SK-N-SH (cell line): ENCODE results near the gene TUBGCP3. TPM values are rescaled to one million over a fixed set of nuclear protein-coding genes. Genes with fewer than 3 reads are reported as not detected.

Experiments used
- CTCF ChIA-PET: fragments of 300-600, 350-600 bp; formaldehyde crosslinking; extraction: SDS; loops from one replicate; lab custom pipeline; 2021; lab: Yijun Ruan, JAX
- POLR2A ChIA-PET: fragments of 350-600 bp; sonication (Branson Sonifier 250); formaldehyde crosslinking; extraction: SDS; loops from one replicate; lab custom pipeline; 2020; ENCODE audit warnings: antibody characterized with exemption, inconsistent platforms; lab: Yijun Ruan, JAX
- DNase-seq: peaks from one replicate; pipeline ENCODE4 v3.0.0; 2012
- H2AFZ ChIP-seq: fragments of 200-600 bp; sonication (generic); 2 replicates; pipeline ENCODE4 v1.8.1; 2016; ENCODE audit warnings: antibody characterized with exemption, mild to moderate bottlenecking, low read depth
- H3F3A ChIP-seq: fragments of 200-600 bp; sonication (generic); replicated peaks from 2 replicates; pipeline ENCODE3; 2016; ENCODE audit warnings: antibody characterized with exemption, mild to moderate bottlenecking; ENCODE audit not compliant: insufficient read depth
- H3K27ac ChIP-seq, 2 experiments: fragments of 200-500 bp in 1 of 2; fragments of 200-600 bp in 1 of 2; sonication (Bioruptor generic) in 1 of 2; sonication (generic), shearing (Covaris generic) in 1 of 2; 2 replicates each; pipeline versions ENCODE4 v1.5.1 to v1.6.1; 2014 to 2016; ENCODE audit warnings: low read depth in 2 of 2, inconsistent platforms in 1 of 2, low read length in 1 of 2, mild to moderate bottlenecking in 1 of 2, mixed read lengths in 1 of 2
- H3K27me3 ChIP-seq: fragments of 200-600 bp; sonication (generic), shearing (Covaris generic); 2 replicates; pipeline ENCODE4 v1.6.1; 2016; ENCODE audit warnings: mixed run types; ENCODE audit not compliant: insufficient read depth
- H3K36me3 ChIP-seq, 2 experiments: fragments of 200-500 bp in 1 of 2; fragments of 200-600 bp in 1 of 2; sonication (Bioruptor generic) in 1 of 2; sonication (generic) in 1 of 2; replicated peaks in 1 of 2; 2 replicates each; pipeline versions ENCODE3 to v1.5.1; 2014 to 2016; ENCODE audit warnings: low read length in 1 of 2, mild to moderate bottlenecking in 1 of 2; ENCODE audit not compliant: insufficient read depth in 2 of 2, control insufficient read depth in 1 of 2
- H3K4me1 ChIP-seq, 2 experiments: fragments of 200-500 bp in 1 of 2; fragments of 200-600 bp in 1 of 2; sonication (Bioruptor generic) in 1 of 2; sonication (generic), shearing (Covaris generic) in 1 of 2; 2 replicates each; pipeline versions ENCODE4 v1.5.1 to v1.6.1; 2014 to 2016; ENCODE audit warnings: low read depth in 1 of 2, low read length in 1 of 2, mixed run types in 1 of 2; ENCODE audit not compliant: insufficient read depth in 2 of 2, control insufficient read depth in 1 of 2
- H3K4me2 ChIP-seq: fragments of 200-600 bp; sonication (generic), shearing (Covaris generic); 2 replicates; pipeline ENCODE4 v1.6.1; 2017; ENCODE audit warnings: mixed run types
- H3K4me3 ChIP-seq, 2 experiments: fragments of 200-500 bp in 1 of 2; fragments of 200-600 bp in 1 of 2; sonication (Bioruptor generic) in 1 of 2; sonication (generic), shearing (Covaris generic) in 1 of 2; 2 replicates each; pipeline versions ENCODE4 v1.5.1 to v1.8.1; 2014 to 2016; ENCODE audit warnings: low read depth in 2 of 2, inconsistent platforms in 1 of 2, low read length in 1 of 2, mild to moderate bottlenecking in 1 of 2, mixed read lengths in 1 of 2, moderate library complexity in 1 of 2
- H3K79me2 ChIP-seq: fragments of 200-600 bp; sonication (generic); 2 replicates; pipeline ENCODE4 v1.8.1; 2017; ENCODE audit warnings: mild to moderate bottlenecking; ENCODE audit not compliant: insufficient read depth
- H3K9ac ChIP-seq: fragments of 200-600 bp; sonication (generic); 2 replicates; pipeline ENCODE4 v1.6.1; 2017; ENCODE audit warnings: mixed run types
- H3K9me2 ChIP-seq: fragments of 200-600 bp; sonication (generic); 2 replicates; pipeline ENCODE4 v1.6.1; 2017; ENCODE audit warnings: mixed run types
- H3K9me3 ChIP-seq: fragments of 200-600 bp; sonication (generic); 2 replicates; pipeline ENCODE4 v1.6.1; 2017; ENCODE audit warnings: mixed run types, mild to moderate bottlenecking, moderate library complexity
- H4K20me1 ChIP-seq: fragments of 200-600 bp; sonication (generic); 2 replicates; pipeline ENCODE4 v1.6.1; 2017; ENCODE audit warnings: mild to moderate bottlenecking, mixed run types; ENCODE audit not compliant: insufficient read depth
- CHD2 ChIP-seq: fragments of 150-350 bp; IDR thresholded peaks from 2 replicates; pipeline ENCODE4 v1.6.1; 2018; ENCODE audit warnings: low read length; ENCODE audit not compliant: partially characterized antibody
- CTCF ChIP-seq: fragments of 200-600 bp; sonication (generic); IDR thresholded peaks from 2 replicates; pipeline ENCODE4 v1.6.1; 2017; ENCODE audit warnings: antibody characterized with exemption, mild to moderate bottlenecking, moderate library complexity
- EP300 ChIP-seq, 2 experiments: IDR thresholded peaks; 2 replicates each; pipeline versions ENCODE4 v1.4.0 to v1.6.1; 2012; ENCODE audit warnings: borderline replicate concordance in 1 of 2, low read depth in 1 of 2, low read length in 1 of 2
- FOSL2 ChIP-seq: IDR thresholded peaks from 2 replicates; pipeline ENCODE4 v1.4.0; 2012; ENCODE audit warnings: low read depth, mild to moderate bottlenecking, moderate library complexity, borderline replicate concordance
- FOXJ3 ChIP-seq: sonication (generic); formaldehyde crosslinking; IDR thresholded peaks from 2 replicates; pipeline ENCODE4 v1.5.1; 2020; ENCODE audit warnings: mild to moderate bottlenecking, missing genetic modification reagents
- FOXM1 ChIP-seq: IDR thresholded peaks from 2 replicates; pipeline ENCODE4 v1.4.0; 2012; ENCODE audit warnings: low read depth, mild to moderate bottlenecking
- GABPA ChIP-seq: IDR thresholded peaks from 2 replicates; pipeline ENCODE4 v1.4.0; 2012; ENCODE audit warnings: low read depth, mild to moderate bottlenecking
- GATA2 ChIP-seq: sonication (generic); formaldehyde crosslinking; IDR thresholded peaks from 2 replicates; pipeline ENCODE4 v1.5.0; 2020; ENCODE audit warnings: mild to moderate bottlenecking, missing genetic modification reagents
- JUND ChIP-seq: IDR thresholded peaks from 2 replicates; pipeline ENCODE4 v1.4.0; 2012
- MXI1 ChIP-seq: IDR thresholded peaks from 2 replicates; pipeline ENCODE4 v1.6.1; 2012; ENCODE audit warnings: mild to moderate bottlenecking, low read depth, low read length, improper control_type of control experiment
- NFIC ChIP-seq: IDR thresholded peaks from 2 replicates; pipeline ENCODE4 v1.4.0; 2012; ENCODE audit warnings: borderline replicate concordance
- POLR2AphosphoS5 ChIP-seq: IDR thresholded peaks from 2 replicates; pipeline ENCODE4 v1.6.1; 2012; ENCODE audit warnings: low read depth, low read length
- TAF1 ChIP-seq: IDR thresholded peaks from 2 replicates; pipeline ENCODE4 v1.6.1; 2012; ENCODE audit warnings: low read depth, mild to moderate bottlenecking, low read length, moderate library complexity, borderline replicate concordance
- TCF12 ChIP-seq: IDR thresholded peaks from 2 replicates; pipeline ENCODE4 v1.4.0; 2012
- WGBS: methylation state at CpG from one replicate; pipeline ENCODE4 v1.1.6; 2017; ENCODE audit warnings: low lambda C conversion rate; 5-methylcytosine and 5-hydroxymethylcytosine counted together
- polyA plus RNA-seq, 3 experiments: library from polyadenylated mRNA; depleted of rRNA; stranded (reverse); fragments of >200 nt; gene quantifications; 2 replicates each; pipeline ENCODE4 v1.2.3, GENCODE V29; 2012
- TF ChIP-seq, protein P1 (sequence below): IDR thresholded peaks from 2 replicates; pipeline ENCODE4 v1.6.1; 2012; ENCODE audit warnings: mild to moderate bottlenecking, low read depth, low read length, moderate library complexity
- TF ChIP-seq, protein P2 (sequence below): fragments of 150-350 bp; IDR thresholded peaks from 2 replicates; pipeline ENCODE4 v1.6.1; 2016; ENCODE audit warnings: mild to moderate bottlenecking, low read depth, low read length
- TF ChIP-seq, protein P3 (sequence below): fragments of 150-350 bp; IDR thresholded peaks from 2 replicates; pipeline ENCODE4 v1.6.1; 2017; ENCODE audit warnings: antibody characterized with exemption, low read length, low read depth, borderline replicate concordance

Gene TUBGCP3
- polyA plus RNA-seq, 1 of the 3 experiments (the other 2 are of a cell fraction), result 16.8 TPM

GRCh38 chr13:112531263-112531794 is 56.6 kb downstream of the TUBGCP3 start (continued):
- TF ChIP-seq, protein P1, sequence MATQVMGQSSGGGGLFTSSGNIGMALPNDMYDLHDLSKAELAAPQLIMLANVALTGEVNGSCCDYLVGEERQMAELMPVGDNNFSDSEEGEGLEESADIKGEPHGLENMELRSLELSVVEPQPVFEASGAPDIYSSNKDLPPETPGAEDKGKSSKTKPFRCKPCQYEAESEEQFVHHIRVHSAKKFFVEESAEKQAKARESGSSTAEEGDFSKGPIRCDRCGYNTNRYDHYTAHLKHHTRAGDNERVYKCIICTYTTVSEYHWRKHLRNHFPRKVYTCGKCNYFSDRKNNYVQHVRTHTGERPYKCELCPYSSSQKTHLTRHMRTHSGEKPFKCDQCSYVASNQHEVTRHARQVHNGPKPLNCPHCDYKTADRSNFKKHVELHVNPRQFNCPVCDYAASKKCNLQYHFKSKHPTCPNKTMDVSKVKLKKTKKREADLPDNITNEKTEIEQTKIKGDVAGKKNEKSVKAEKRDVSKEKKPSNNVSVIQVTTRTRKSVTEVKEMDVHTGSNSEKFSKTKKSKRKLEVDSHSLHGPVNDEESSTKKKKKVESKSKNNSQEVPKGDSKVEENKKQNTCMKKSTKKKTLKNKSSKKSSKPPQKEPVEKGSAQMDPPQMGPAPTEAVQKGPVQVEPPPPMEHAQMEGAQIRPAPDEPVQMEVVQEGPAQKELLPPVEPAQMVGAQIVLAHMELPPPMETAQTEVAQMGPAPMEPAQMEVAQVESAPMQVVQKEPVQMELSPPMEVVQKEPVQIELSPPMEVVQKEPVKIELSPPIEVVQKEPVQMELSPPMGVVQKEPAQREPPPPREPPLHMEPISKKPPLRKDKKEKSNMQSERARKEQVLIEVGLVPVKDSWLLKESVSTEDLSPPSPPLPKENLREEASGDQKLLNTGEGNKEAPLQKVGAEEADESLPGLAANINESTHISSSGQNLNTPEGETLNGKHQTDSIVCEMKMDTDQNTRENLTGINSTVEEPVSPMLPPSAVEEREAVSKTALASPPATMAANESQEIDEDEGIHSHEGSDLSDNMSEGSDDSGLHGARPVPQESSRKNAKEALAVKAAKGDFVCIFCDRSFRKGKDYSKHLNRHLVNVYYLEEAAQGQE, result no peak
- TF ChIP-seq MXI1 (peak; percentile 60; the same call in 1 of the 2 replicates), FOXM1 (no peak), NFIC (no peak)
- TF ChIP-seq, protein P2, sequence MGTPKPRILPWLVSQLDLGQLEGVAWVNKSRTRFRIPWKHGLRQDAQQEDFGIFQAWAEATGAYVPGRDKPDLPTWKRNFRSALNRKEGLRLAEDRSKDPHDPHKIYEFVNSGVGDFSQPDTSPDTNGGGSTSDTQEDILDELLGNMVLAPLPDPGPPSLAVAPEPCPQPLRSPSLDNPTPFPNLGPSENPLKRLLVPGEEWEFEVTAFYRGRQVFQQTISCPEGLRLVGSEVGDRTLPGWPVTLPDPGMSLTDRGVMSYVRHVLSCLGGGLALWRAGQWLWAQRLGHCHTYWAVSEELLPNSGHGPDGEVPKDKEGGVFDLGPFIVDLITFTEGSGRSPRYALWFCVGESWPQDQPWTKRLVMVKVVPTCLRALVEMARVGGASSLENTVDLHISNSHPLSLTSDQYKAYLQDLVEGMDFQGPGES, result no peak

- Histone ChIP-seq H3K9me2 (no peaks in the 10 kb centered on the region), H4K20me1 (no peaks in the 10 kb centered on the region), H3K4me3 (no peak overlapping the region), H3F3A (no peaks in the 10 kb centered on the region), H3K36me3 (peaks cover 2 to 8% of the 10 kb centered on the region in 2 experiments)
- POLR2A ChIA-PET, result interaction anchor here (1.1 kb wide), 1 partner anchor 58 kb away, joined by 3 read pairs; the partner anchor contains the start of gene TUBGCP3
- no peak for DNase-seq
- 65% methylated on average over 2 of the region's 2 CpGs for WGBS
- TF ChIP-seq CHD2 (no peak), FOSL2 (no peak), JUND (no peak), FOXJ3 (CRISPR knock-in tag) (no peak), GATA2 (CRISPR knock-in tag) (no peak), TAF1 (no peak), GABPA (no peak), EP300 (IDR thresholded peaks at IDR 0.05; ENCODE audit: borderline replicate concordance in 1 of 2, low read depth in 1 of 2, low read length in 1 of 2) (no peak), MXI1 (no peak), TCF12 (no peak), CTCF (no peak), POLR2AphosphoS5 (no peak)
- TF ChIP-seq, protein P2, result no peak
- TF ChIP-seq, protein P3, sequence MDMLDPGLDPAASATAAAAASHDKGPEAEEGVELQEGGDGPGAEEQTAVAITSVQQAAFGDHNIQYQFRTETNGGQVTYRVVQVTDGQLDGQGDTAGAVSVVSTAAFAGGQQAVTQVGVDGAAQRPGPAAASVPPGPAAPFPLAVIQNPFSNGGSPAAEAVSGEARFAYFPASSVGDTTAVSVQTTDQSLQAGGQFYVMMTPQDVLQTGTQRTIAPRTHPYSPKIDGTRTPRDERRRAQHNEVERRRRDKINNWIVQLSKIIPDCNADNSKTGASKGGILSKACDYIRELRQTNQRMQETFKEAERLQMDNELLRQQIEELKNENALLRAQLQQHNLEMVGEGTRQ, result no peak
- TF ChIP-seq, protein P1, result no peak
- TF ChIP-seq, all 33 proteins: peak for 0
- Histone ChIP-seq H3K27ac (peak overlapping the region in 1 of 2 experiments; percentile 98; a peak in 2 of 4 replicates), H3K27me3 (no peaks in the 10 kb centered on the region), H2AFZ (no peak overlapping the region), H3K4me1 (peaks cover 0 to 44% of the 10 kb centered on the region in 2 experiments; a peak in 2 of 4 replicates), H3K9me3 (no peaks in the 10 kb centered on the region), H3K9ac (no peak overlapping the region), H3K79me2 (no peaks in the 10 kb centered on the region), H3K4me2 (no peak overlapping the region)
- CTCF ChIA-PET, result interaction anchor here (1.1 to 3.2 kb wide), 3 partner anchors 18 to 344 kb away, joined by 3 to 11 read pairs (median 8); no protein-coding TSS in a partner anchor
These were observed 57.1 kb downstream of the TUBGCP3 start for GRCh38 chr13:112530861-112531260.
